Stimulated activated CD8-positive, alpha-beta memory T cell treated with anti-CD3 and anti-CD28 coated beads, Interleukin-7, amount 100 ng/mL, for 1 hour (primary cell): ENCODE data around the gene CDX2.

ENCODE experiments used
- DNase-seq, 2 donors: peaks; one replicate each; pipeline ENCODE4 v3.0.0-alpha.2; 2020; ENCODE audit warnings: low read depth in 2 of 2

Gene CDX2

GRCh38 chr13:27917121-27917947 lies 51.8 kb downstream of the CDX2 start:
- no peak for DNase-seq

GRCh38 chr13:27915301-27916207 lies 53.6 kb downstream of the CDX2 start:
- no peak for DNase-seq

GRCh38 chr13:27913160-27913559 lies 56.0 kb downstream of the CDX2 start:
- no peak for DNase-seq

GRCh38 chr13:27911521-27911920 lies 57.6 kb downstream of the CDX2 start:
- no peak for DNase-seq
